C4-2B (cell line): Measurements from ENCODE around the gene SLC27A5.

Experiments used
- ZFX ChIP-seq: fragments of 450-650 bp; IDR thresholded peaks from 2 replicates; pipeline ENCODE4 v1.6.1; 2017
- TF ChIP-seq, protein P1 (sequence below): fragments of 450-650 bp; conservative IDR thresholded peaks from 2 replicates; pipeline ENCODE4 v1.5.1; 2017; ENCODE audit warnings: mild to moderate bottlenecking

DNA sequence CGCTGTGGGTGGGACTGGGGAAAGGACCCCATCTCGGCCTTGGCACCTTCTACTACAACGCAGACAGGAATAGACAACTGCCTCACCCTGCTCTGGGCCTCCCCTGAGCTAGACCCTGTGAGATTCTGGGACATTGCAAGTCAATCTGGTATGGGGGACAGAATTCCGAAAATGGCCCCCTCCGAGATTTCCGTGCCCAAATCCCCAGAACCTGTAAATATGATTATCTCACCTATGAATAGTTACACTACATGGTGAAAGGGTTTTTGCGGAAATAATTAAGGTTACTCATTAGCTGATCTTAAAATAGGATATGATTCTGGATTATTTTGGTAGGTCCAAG, 8.4 kb upstream of the SLC27A5 start:
- TF ChIP-seq, protein P1, sequence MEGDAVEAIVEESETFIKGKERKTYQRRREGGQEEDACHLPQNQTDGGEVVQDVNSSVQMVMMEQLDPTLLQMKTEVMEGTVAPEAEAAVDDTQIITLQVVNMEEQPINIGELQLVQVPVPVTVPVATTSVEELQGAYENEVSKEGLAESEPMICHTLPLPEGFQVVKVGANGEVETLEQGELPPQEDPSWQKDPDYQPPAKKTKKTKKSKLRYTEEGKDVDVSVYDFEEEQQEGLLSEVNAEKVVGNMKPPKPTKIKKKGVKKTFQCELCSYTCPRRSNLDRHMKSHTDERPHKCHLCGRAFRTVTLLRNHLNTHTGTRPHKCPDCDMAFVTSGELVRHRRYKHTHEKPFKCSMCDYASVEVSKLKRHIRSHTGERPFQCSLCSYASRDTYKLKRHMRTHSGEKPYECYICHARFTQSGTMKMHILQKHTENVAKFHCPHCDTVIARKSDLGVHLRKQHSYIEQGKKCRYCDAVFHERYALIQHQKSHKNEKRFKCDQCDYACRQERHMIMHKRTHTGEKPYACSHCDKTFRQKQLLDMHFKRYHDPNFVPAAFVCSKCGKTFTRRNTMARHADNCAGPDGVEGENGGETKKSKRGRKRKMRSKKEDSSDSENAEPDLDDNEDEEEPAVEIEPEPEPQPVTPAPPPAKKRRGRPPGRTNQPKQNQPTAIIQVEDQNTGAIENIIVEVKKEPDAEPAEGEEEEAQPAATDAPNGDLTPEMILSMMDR, result no peak
- no peak for TF ChIP-seq ZFX
